A549 (cell line): ENCODE measurements around the gene DAD1. TPM values are rescaled to one million over a fixed set of nuclear protein-coding genes. Genes with fewer than 3 reads are reported as not detected.

ENCODE experiments used
- ATAC-seq, 2 experiments: fragments of 200-7000 bp in 1 of 2; fragments of >200 bp in 1 of 2; cut with Nextera tagmentation in 1 of 2; cut with Tn5 transposase in 1 of 2; 3 replicates each; pipeline versions ENCODE4 v1.8.0 to v1.9.1; 2018 to 2020; ENCODE audit warnings: mild to moderate bottlenecking in 1 of 2, moderate library complexity in 1 of 2
- CTCF ChIA-PET: fragments of 300-600 bp; sonication (Branson Sonifier 250); formaldehyde crosslinking; extraction: SDS; loops from one replicate; lab custom pipeline; 2021; ENCODE audit warnings: antibody characterized with exemption, inconsistent platforms; lab: Yijun Ruan, JAX
- POLR2A ChIA-PET: fragments of 350-600 bp; formaldehyde crosslinking; extraction: SDS; loops from one replicate; lab custom pipeline; 2021; ENCODE audit warnings: antibody characterized with exemption, inconsistent platforms; lab: Yijun Ruan, JAX
- DNase-seq, 2 experiments: peaks; one replicate each; pipeline versions ENCODE4 v3.0.0 to v3.0.0-alpha.2; 2011 to 2016; ENCODE audit warnings: low read depth in 1 of 2, low spot score in 1 of 2
- FAIRE-seq: peaks from 2 replicates; lab custom pipeline; 2011; peaks lifted over from hg19 to GRCh38; lab: Jason Lieb, UNC
- H3K27ac ChIP-seq, 2 experiments: fragments of >200 bp; sonication (Bioruptor Twin); formaldehyde crosslinking; 3 replicates each; pipeline ENCODE4 v1.5.1; 2016 to 2017
- H3K4me1 ChIP-seq: fragments of >200 bp; sonication (Bioruptor Twin); formaldehyde crosslinking; 3 replicates; pipeline ENCODE4 v1.6.1; 2016
- H3K4me2 ChIP-seq: fragments of >200 bp; sonication (Bioruptor Twin); formaldehyde crosslinking; 3 replicates; pipeline ENCODE4 v1.6.1; 2016
- H3K4me3 ChIP-seq: fragments of >200 bp; sonication (Bioruptor Twin); formaldehyde crosslinking; 3 replicates; pipeline ENCODE4 v1.5.1; 2016
- H3K9me3 ChIP-seq: fragments of >200 bp; sonication (Bioruptor Twin); formaldehyde crosslinking; 3 replicates; pipeline ENCODE4 v1.6.1; 2016
- CBX2 ChIP-seq: fragments of 200-600 bp; sonication (generic); IDR thresholded peaks from 2 replicates; pipeline ENCODE4 v1.6.1; 2016; ENCODE audit warnings: low read depth, mild to moderate bottlenecking, borderline replicate concordance
- CEBPB ChIP-seq, 2 experiments: fragments of >200 bp in 1 of 2; sonication (Bioruptor Twin) in 1 of 2; formaldehyde crosslinking in 1 of 2; IDR thresholded peaks; 2 replicates each; pipeline ENCODE4 v1.6.1; 2012 to 2016
- FOSL2 ChIP-seq, 2 experiments: fragments of 450-650 bp in 1 of 2; fragments of >200 bp in 1 of 2; sonication (Bioruptor Twin) in 1 of 2; formaldehyde crosslinking; IDR thresholded peaks; 2 replicates each; pipeline versions ENCODE4 v1.5.0 to v1.6.1; 2016 to 2020; ENCODE audit warnings: mild to moderate bottlenecking in 1 of 2, moderate library complexity in 1 of 2
- HOXB5 ChIP-seq: fragments of 250-450 bp; sonication (Bioruptor Pico); IDR thresholded peaks from 2 replicates; pipeline ENCODE4 v1.5.0; 2020; ENCODE audit warnings: mild to moderate bottlenecking, moderate library complexity
- MAFK ChIP-seq: fragments of 450-650 bp; IDR thresholded peaks from 2 replicates; pipeline ENCODE4 v1.6.1; 2014; ENCODE audit not compliant: partially characterized antibody
- NFE2L2 ChIP-seq: fragments of 150-350 bp; conservative IDR thresholded peaks from 2 replicates; pipeline ENCODE4 v1.6.1; 2014; ENCODE audit warnings: low read length
- SREBF2 ChIP-seq: fragments of 450-650 bp; IDR thresholded peaks from 2 replicates; pipeline ENCODE4 v1.6.1; 2014; ENCODE audit warnings: mild to moderate bottlenecking, moderate library complexity
- TP53 ChIP-seq: fragments of 250-450 bp; sonication (Bioruptor Pico); IDR thresholded peaks from 2 replicates; pipeline ENCODE4 v1.5.0; 2021; ENCODE audit warnings: mild to moderate bottlenecking, moderate library complexity
- WGBS: methylation state at CpG from one replicate; pipeline ENCODE4 v1.1.6; 2017; ENCODE audit errors: missing lambda C conversion rate; 5-methylcytosine and 5-hydroxymethylcytosine counted together
- polyA plus RNA-seq, 4 experiments: library from polyadenylated mRNA; depleted of rRNA in 3 of 4; stranded (reverse); fragments of >200 nt; fragmentation: RNase III in 1 of 4; extraction: RNeasy Plus Mini Kit Qiagen cat#74134 plus additional on column Dnase treatment in 1 of 4; gene quantifications; 2 replicates in 3 of 4; 3 replicates in 1 of 4; pipeline ENCODE4 v1.2.3, GENCODE V29; 2011 to 2017
- TF ChIP-seq, protein P1 (sequence below): fragments of 250-450 bp; sonication (Bioruptor Pico); IDR thresholded peaks from 2 replicates; pipeline ENCODE4 v1.5.0; 2020; ENCODE audit warnings: low read depth, mild to moderate bottlenecking, moderate library complexity

Gene DAD1
- polyA plus RNA-seq, 2 of the 4 experiments (the other 2 are of a cell fraction) = 317 to 474 TPM

DNA sequence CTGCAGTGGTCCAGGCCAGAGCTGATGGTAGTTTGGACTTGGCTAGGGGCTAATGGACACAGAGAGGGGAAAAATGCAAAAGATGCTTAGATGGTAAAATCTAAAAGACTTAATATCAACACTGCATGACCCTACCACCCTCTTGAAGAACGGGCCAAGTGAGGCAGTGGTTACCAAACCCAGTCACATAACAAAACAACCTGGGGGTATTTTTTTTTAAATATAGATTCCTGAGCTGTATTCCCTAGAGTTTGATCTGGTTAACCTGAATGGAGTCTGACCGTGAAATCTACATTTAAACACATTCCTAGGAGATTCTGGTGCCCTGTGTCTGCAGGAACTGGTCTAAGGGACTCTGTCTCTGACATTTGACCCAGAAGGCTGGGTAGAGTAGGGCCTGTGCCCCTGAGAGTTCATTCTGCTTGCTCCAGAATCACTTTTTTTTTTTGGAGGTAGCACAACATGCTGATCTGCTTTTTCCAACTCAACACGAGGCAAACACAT lies 24.8 kb upstream of the DAD1 start:
- ChIA-PET CTCF (interaction anchor here (0.7 to 4.6 kb wide), 8 partner anchors 14 to 89 kb away, joined by 3 to 51 read pairs (median 4); partner anchors contain the start of gene ABHD4), POLR2A (interaction anchor here (0.6 to 3.7 kb wide), 4 partner anchors 15 to 103 kb away, joined by 3 to 16 read pairs (median 10); partner anchors contain the start of genes ABHD4 and DAD1)
- Histone ChIP-seq H3K9me3 (no peaks in the 10 kb centered on the region), H3K4me2 (peak overlapping the region; percentile 54)
- TF ChIP-seq CEBPB (IDR thresholded peaks at IDR 0.05) = no peak
- TF ChIP-seq HOXB5 (CRISPR knock-in tag) = no peak
- no peak for TF ChIP-seq FOSL2 (IDR thresholded peaks at IDR 0.05)
- TF ChIP-seq FOSL2 (CRISPR knock-in tag; IDR thresholded peaks at IDR 0.05) = no peak
- TF ChIP-seq, all 56 proteins: peak for 0
- peak; percentile 1 to 8; a peak in 2 of 6 replicates for ATAC-seq
- WGBS = 18% methylated on average over 3 of the region's 3 CpGs
- Histone ChIP-seq H3K27ac (peak overlapping the region; percentile 71 to 89), H3K4me1 (peaks cover 31% of the 10 kb centered on the region), H3K4me3 (no peak overlapping the region)
- DNase-seq = no peak
- FAIRE-seq = no peak

DNA sequence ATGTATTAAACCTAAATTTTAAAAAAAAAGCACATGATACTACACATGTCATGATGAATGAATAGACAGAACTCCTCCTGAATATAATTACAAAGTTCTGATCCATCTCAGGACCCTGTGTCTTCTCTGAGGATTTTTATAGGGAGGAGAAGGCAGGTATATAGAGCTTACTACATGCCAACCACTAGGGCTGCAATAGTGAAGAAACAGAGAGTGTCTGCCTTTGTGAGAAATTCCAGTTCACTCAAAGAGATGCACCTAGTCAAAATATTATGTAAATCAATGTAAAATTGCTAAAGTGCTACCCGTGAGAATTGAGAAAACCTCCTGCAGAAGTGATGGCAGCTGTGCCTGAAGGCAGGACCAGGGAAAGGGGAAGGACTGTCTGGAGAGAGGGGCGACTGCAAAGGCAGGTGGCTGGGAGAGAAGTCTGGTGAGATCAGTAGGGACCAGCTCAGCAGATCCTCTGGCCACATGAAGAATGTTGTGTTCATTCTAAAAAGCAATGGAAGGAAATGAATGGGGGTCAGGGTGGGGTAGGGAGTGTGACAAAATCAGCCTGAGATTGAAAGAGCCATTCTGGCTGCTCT lies 24.2 kb upstream of the DAD1 start:
- TF ChIP-seq NFE2L2 (no peak), CBX2 (no peak), TP53 (CRISPR knock-in tag) (0 out of 2 replicates have a peak, but pooled peaks have one; percentile 32)
- TF ChIP-seq, protein P1, sequence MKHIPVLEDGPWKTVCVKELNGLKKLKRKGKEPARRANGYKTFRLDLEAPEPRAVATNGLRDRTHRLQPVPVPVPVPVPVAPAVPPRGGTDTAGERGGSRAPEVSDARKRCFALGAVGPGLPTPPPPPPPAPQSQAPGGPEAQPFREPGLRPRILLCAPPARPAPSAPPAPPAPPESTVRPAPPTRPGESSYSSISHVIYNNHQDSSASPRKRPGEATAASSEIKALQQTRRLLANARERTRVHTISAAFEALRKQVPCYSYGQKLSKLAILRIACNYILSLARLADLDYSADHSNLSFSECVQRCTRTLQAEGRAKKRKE (CRISPR knock-in tag) = peak; percentile 26; the same call in 1 of the 2 replicates
- POLR2A ChIA-PET = interaction anchor here (0.6 to 3.7 kb wide), 5 partner anchors 14 to 440 kb away, joined by 3 to 16 read pairs (median 6); partner anchors contain the start of genes ABHD4 and DAD1
- FAIRE-seq (no peak), DNase-seq (no peak), ATAC-seq (peak; percentile 50 to 53; a peak in 5 of 6 replicates)
- Histone ChIP-seq H3K4me1 (peaks cover 31% of the 10 kb centered on the region), H3K9me3 (no peaks in the 10 kb centered on the region), H3K4me2 (peak overlapping the region; percentile 54), H3K27ac (peak overlapping the region; percentile 71 to 89), H3K4me3 (no peak overlapping the region)
- 65% methylated on average over 2 of the region's 2 CpGs for WGBS
- CTCF ChIA-PET = interaction anchor here (0.7 to 4.6 kb wide), 8 partner anchors 13 to 90 kb away, joined by 3 to 51 read pairs (median 4); partner anchors contain the start of gene ABHD4

DNA sequence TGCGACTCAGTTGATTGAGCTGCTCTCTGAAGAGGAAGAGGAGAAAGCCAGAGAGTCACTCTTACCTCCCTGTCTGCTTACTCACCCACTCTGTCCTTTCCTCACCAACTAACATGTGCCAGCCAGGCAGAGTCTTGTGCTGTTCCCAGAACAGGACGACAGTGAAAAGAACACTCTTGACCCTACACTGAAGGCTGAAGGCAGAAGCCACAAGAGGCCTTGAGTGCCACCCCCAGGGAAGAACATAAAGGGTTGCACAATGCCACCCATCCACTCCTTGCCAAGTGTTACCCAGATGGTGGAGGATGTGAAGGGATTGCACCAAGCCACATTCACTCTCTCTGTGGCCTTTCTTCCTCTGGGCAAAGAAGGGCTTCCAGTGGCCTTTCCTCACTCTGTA lies 21.9 kb upstream of the DAD1 start:
- FAIRE-seq (no peak), ATAC-seq (no peak), DNase-seq (no peak)
- WGBS = 83% methylated on average over 2 of the region's 2 CpGs
- no peaks in the 10 kb centered on the region for H3K9me3 ChIP-seq
- H3K27ac ChIP-seq = peak overlapping the region; percentile 9 to 89; a peak in 1 of 6 replicates
- ChIA-PET POLR2A (interaction anchor here (3.7 kb wide), 1 partner anchor 12 kb away, joined by 16 read pairs; the partner anchor contains the start of gene ABHD4), CTCF (interaction anchor here (0.7 to 4.6 kb wide), 4 partner anchors 11 to 62 kb away, joined by 3 to 51 read pairs (median 6); partner anchors contain the start of gene ABHD4)
- H3K4me1 ChIP-seq = peaks cover 49% of the 10 kb centered on the region
- H3K4me3 ChIP-seq = no peak overlapping the region
- no peak overlapping the region for H3K4me2 ChIP-seq
- TF ChIP-seq MAFK (no peak), CEBPB (IDR thresholded peaks at IDR 0.05) (0 out of 4 replicates have a peak, but pooled peaks of 1 of the 2 experiments have one; percentile 5)
- TF ChIP-seq, protein P1 (CRISPR knock-in tag) = no peak

DNA sequence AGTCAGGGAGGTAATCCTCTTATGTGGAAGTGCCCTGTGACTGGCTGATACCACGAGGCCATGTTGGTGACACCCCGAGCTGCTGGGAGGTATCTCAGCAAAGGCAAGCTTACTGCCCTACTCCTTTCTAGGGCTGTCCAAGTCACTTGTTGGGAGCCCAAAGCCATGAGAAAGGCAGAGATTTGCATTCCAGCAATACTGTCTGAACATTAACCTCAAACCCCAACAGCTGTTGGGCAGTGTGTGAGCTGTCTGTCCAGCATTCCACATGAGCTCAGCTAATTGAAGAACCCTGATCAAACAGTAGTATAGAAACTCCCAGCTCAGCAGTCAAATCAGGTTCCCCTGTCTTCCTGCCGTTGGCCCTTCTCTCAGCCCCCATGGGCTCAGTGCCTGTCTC lies 18.3 kb upstream of the DAD1 start:
- ChIA-PET CTCF (interaction anchor here (0.6 to 1.6 kb wide), 8 partner anchors 10 to 188 kb away, joined by 3 to 8 read pairs (median 4); partner anchors contain the start of gene ABHD4), POLR2A (interaction anchor here (0.9 to 1.8 kb wide), 4 partner anchors 8 to 46 kb away, joined by 3 to 6 read pairs (median 6); partner anchors contain the start of genes ABHD4 and DAD1)
- WGBS = 80% methylated on average over 3 of the region's 3 CpGs
- peak overlapping the region; percentile 72 to 83 for H3K27ac ChIP-seq
- no peaks in the 10 kb centered on the region for H3K9me3 ChIP-seq
- FAIRE-seq (no peak), ATAC-seq (no peak), DNase-seq (no peak)
- peaks cover 53% of the 10 kb centered on the region for H3K4me1 ChIP-seq
- H3K4me2 ChIP-seq = no peak overlapping the region
- TF ChIP-seq CEBPB (IDR thresholded peaks at IDR 0.05) = no peak
- no peak for TF ChIP-seq FOSL2 (IDR thresholded peaks at IDR 0.05)
- TF ChIP-seq FOSL2 (CRISPR knock-in tag; IDR thresholded peaks at IDR 0.05) = no peak
- TF ChIP-seq SREBF2 = no peak
- no peak overlapping the region for H3K4me3 ChIP-seq
